ENCODE data around the gene C20orf141. TPM values are rescaled to one million over a fixed set of nuclear protein-coding genes. Genes with fewer than 3 reads are reported as not detected.

Gene C20orf141
- total RNA-seq, 4 donors from 2014 or later = not detected

DNA sequence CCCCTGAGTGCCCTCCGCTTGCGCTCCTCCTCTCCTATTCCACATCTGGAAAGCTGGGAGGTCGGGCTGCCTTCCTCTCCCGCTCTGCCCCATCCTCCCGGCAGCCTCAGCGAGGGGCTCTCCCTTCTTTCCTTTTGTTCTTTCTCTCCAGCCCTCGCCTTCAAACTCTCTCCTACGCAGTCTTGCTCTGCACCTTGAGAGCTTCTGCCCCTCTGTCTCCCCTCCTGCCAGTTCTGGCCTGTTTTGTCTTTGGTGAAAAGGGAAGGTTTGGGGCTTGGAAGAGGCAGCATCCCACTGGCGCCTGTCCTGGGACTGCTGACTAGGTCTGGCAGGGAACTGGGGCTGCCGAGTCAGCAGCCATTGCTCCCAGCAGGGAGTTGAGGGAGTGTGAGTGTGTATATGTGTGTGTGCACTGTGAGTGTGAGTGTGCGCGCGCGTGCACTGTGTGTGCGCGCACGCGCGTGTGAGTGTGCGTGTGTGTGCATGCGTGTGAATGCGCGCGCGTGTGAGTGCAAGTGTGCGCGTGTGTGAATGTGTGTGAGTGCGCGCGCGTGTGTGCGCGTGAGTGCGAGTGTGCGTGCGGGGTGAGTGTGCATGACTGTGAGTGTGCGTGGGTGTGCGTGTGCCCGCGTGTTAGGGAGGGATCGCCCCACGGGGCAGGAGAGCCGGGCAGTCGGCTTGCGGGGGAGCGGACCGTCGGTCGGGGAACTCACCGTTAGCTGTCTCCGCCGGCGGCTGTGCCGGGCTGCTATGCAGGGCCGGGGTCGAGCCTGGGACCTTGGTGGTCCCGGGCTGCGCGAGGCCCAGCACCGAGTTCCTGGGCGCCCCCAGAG lies 14.9 kb upstream of the C20orf141 start:
- Histone ChIP-seq H3K4me1 (peaks cover 0 to 31% (median 5%) of the 10 kb centered on the region in 4 donors), H3K27ac (no peak overlapping the region), H3K36me3 (no peaks in the 10 kb centered on the region), H3K4me3 (peak overlapping the region in 2 of 4 donors; percentile 8 to 36), H3K27me3 (peaks cover 0 to 73% of the 10 kb centered on the region in 2 donors), H3K9me3 (no peaks in the 10 kb centered on the region)
- TF ChIP-seq POLR2A (IDR thresholded peaks at IDR 0.05) (no peak), EP300 (IDR thresholded peaks at IDR 0.05) (no peak)
- TF ChIP-seq, protein P1, sequence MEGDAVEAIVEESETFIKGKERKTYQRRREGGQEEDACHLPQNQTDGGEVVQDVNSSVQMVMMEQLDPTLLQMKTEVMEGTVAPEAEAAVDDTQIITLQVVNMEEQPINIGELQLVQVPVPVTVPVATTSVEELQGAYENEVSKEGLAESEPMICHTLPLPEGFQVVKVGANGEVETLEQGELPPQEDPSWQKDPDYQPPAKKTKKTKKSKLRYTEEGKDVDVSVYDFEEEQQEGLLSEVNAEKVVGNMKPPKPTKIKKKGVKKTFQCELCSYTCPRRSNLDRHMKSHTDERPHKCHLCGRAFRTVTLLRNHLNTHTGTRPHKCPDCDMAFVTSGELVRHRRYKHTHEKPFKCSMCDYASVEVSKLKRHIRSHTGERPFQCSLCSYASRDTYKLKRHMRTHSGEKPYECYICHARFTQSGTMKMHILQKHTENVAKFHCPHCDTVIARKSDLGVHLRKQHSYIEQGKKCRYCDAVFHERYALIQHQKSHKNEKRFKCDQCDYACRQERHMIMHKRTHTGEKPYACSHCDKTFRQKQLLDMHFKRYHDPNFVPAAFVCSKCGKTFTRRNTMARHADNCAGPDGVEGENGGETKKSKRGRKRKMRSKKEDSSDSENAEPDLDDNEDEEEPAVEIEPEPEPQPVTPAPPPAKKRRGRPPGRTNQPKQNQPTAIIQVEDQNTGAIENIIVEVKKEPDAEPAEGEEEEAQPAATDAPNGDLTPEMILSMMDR (IDR thresholded peaks at IDR 0.05) = no peak
- 1% methylated on average over 48 to 57 of the region's 61 CpGs for WGBS, 2 donors
- no peak for DNase-seq (ENCODE audit: low spot score in 2 of 2)

DNA sequence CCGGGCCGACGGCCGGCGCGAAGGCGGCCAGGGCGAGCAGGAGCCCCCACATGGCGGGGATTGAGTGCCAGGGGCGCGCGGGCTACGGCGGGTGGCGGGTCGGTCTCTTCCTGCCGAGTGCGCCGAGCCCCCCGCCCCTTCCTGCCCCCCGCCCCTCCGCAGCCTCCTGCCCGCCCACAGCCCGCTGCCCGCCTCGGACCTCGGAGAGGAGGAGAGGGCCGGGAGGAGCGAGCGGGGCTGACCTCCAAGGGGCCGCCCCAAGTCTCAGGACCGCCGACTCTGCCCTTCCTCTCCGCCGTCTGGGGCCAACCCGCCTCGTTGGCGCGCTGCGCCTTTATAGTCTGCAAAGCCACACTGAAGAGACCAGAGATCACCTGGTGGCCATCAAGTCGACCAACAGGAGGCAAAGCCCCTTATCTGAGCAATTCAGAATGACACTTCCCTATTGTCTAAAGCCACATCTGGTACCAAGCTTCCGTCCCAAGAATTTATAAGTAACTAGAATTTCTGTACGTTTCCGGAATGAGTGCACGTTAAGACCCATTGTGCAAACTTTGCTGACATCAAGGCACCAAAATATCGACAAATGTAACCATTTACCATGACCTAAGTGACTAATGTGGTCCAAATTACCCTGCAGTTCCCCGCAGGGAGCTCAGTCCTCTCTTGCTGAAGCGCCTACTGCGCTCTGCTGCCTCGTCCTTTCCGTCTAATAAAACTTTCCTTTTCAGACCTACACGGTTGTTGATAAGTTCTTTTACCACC lies 14.1 kb upstream of the C20orf141 start, which contains the start of gene CPXM1:
TSS of gene CPXM1 (minus strand) at position 107 of the 765 bp plus-strand sequence. CDS start at position 52, 55 bp downstream.
- no peak within 1 kb of the TSS for H3K27ac ChIP-seq
- DNase-seq (ENCODE audit: low spot score in 2 of 2) = no peak
- H3K9me3 ChIP-seq = no peaks in the 10 kb centered on the region
- H3K4me1 ChIP-seq = peaks cover 0 to 39% (median 5%) of the 10 kb centered on the region in 4 donors
- H3K36me3 ChIP-seq = no peaks in the 10 kb centered on the region
- TF ChIP-seq POLR2A (IDR thresholded peaks at IDR 0.05) (no peak), EP300 (IDR thresholded peaks at IDR 0.05) (no peak)
- TF ChIP-seq, protein P1 (IDR thresholded peaks at IDR 0.05) = no peak
- peak within 1 kb of the TSS in 3 of 4 donors; percentile 8 to 36 (median 15) for H3K4me3 ChIP-seq
- WGBS, 2 donors = 4 to 7% methylated on average over 17 to 24 of the region's 52 CpGs
- H3K27me3 ChIP-seq = peaks cover 0 to 81% of the 10 kb centered on the region in 2 donors

DNA sequence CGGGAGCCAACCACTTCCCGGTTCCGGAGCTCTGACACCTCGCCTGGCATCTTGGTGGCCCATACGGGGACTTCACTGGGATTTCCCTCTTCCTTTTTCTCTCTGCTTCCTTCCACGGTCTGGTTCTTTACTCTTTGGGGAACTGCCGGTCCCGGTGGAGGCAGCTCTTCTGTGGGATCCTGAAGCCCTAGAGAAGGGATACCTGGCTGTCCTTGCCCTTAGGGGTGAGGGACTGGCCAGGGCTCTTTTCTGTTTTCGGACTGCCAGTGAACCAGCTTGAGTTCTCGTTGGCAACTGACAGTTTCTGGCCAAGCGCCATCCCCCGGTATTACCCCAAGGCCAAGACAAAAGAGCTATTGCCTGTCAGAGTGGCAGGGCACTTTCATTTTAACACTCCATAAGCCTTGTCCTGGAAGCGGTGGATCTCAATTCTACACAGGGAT lies 13.5 kb upstream of the C20orf141 start:
- no peak for DNase-seq (ENCODE audit: low spot score in 2 of 2)

DNA sequence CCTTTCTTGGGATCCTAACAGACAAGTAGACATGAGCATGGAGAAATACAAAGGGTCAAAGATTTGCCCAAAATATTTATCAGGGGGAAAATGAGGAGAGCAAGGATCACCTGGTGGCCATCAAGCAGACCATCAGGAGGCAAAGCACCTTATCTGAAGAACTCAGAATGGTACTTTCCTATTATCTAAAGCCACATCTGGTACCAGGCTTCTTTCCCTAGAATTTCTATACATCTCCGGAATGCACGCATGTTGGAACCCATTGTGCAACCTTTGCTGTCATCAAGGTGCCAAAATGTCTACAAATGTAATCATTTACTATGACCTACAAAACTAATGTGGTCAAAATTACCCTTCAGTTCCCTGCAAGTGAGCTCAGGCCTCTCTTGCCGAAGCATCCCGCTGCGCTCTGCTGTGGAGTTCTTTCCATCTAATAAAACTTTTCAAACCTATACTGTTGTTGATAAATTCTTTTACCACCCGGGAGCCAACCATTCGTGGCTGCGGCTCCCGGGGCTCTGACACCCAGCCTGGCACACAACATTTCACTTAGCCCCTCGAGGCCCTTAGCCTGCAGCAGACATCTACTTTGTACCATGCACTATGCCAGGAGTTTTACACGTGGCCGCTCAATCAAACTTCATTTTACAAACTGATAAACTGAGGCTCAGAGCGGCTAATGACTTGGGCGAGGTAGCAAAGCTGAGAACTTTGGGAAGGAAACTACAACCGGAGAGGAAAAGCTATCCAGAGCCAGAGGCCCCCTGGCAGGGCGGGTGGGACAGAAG lies 10.6 kb upstream of the C20orf141 start:
- peaks cover 0 to 96% of the 10 kb centered on the region in 2 donors for H3K27me3 ChIP-seq
- no peaks in the 10 kb centered on the region for H3K9me3 ChIP-seq
- no peak for DNase-seq (ENCODE audit: low spot score in 2 of 2)
- 47 to 54% methylated on average over 16 of the region's 16 CpGs for WGBS, 2 donors
- no peak overlapping the region for H3K27ac ChIP-seq
- H3K36me3 ChIP-seq = no peaks in the 10 kb centered on the region
- peaks cover 0 to 37% (median 5%) of the 10 kb centered on the region in 4 donors for H3K4me1 ChIP-seq
- H3K4me3 ChIP-seq = no peak overlapping the region
- TF ChIP-seq POLR2A (IDR thresholded peaks at IDR 0.05) (no peak), EP300 (IDR thresholded peaks at IDR 0.05) (no peak)

More for the DNA sequence above, 13.5 kb upstream of the C20orf141 start:
- WGBS, 2 donors = 14 to 22% methylated on average over 13 of the region's 13 CpGs
- TF ChIP-seq, protein P1 (IDR thresholded peaks at IDR 0.05) = no peak
- TF ChIP-seq POLR2A (IDR thresholded peaks at IDR 0.05) = no peak
- TF ChIP-seq EP300 (IDR thresholded peaks at IDR 0.05) = no peak
- H3K4me3 ChIP-seq = no peak overlapping the region
- peaks cover 0 to 87% of the 10 kb centered on the region in 2 donors for H3K27me3 ChIP-seq
- H3K9me3 ChIP-seq = no peaks in the 10 kb centered on the region
- no peak overlapping the region for H3K27ac ChIP-seq
- H3K36me3 ChIP-seq = no peaks in the 10 kb centered on the region
- peaks cover 0 to 39% (median 5%) of the 10 kb centered on the region in 4 donors for H3K4me1 ChIP-seq
